H9 (cell line): Measurements from ENCODE around the gene CACHD1. TPM values are rescaled to one million over a fixed set of nuclear protein-coding genes. Genes with fewer than 3 reads are reported as not detected.

ENCODE experiments used
- DNase-seq: peaks from one replicate; pipeline ENCODE4 v3.0.0-alpha.2; 2017
- H2AFZ ChIP-seq: one replicate; pipeline ENCODE4 v1.6.1; 2013; ENCODE audit warnings: mild to moderate bottlenecking, low read length, control low read depth, moderate library complexity
- H2AK5ac ChIP-seq: 2 replicates; pipeline ENCODE4 v1.6.1; 2013; ENCODE audit warnings: low read length, control low read depth, mixed read lengths; ENCODE audit not compliant: insufficient read length
- H2BK120ac ChIP-seq: one replicate; pipeline ENCODE4 v1.6.1; 2013; ENCODE audit warnings: low read depth, mild to moderate bottlenecking, low read length, control low read depth, inconsistent platforms; ENCODE audit not compliant: poor library complexity, severe bottlenecking
- H2BK12ac ChIP-seq: 2 replicates; pipeline ENCODE4 v1.6.1; 2013; ENCODE audit warnings: low read length, control low read depth, mixed read lengths, low read depth; ENCODE audit not compliant: insufficient read length
- H2BK15ac ChIP-seq: 2 replicates; pipeline ENCODE4 v1.6.1; 2013; ENCODE audit warnings: low read depth, low read length, control low read depth
- H2BK20ac ChIP-seq: one replicate; pipeline ENCODE4 v1.6.1; 2013; ENCODE audit warnings: low read depth, mild to moderate bottlenecking, low read length, control low read depth, inconsistent platforms; ENCODE audit not compliant: poor library complexity, severe bottlenecking
- H2BK5ac ChIP-seq: 2 replicates; pipeline ENCODE4 v1.6.1; 2013; ENCODE audit warnings: low read length, control low read depth, mixed read lengths; ENCODE audit not compliant: insufficient read length
- H3K14ac ChIP-seq: 2 replicates; pipeline ENCODE4 v1.6.1; 2013; ENCODE audit warnings: low read length, control low read depth; ENCODE audit not compliant: insufficient read depth
- H3K18ac ChIP-seq: 2 replicates; pipeline ENCODE4 v1.6.1; 2013; ENCODE audit warnings: low read depth, mild to moderate bottlenecking, mixed read lengths, low read length, control low read depth; ENCODE audit not compliant: insufficient read length
- H3K23ac ChIP-seq: 2 replicates; pipeline ENCODE4 v1.6.1; 2013; ENCODE audit warnings: low read length, control low read depth, mixed read lengths, low read depth; ENCODE audit not compliant: insufficient read length
- H3K23me2 ChIP-seq: 2 replicates; pipeline ENCODE4 v1.6.1; 2013; ENCODE audit warnings: low read depth, mild to moderate bottlenecking, mixed read lengths, low read length, control low read depth; ENCODE audit not compliant: insufficient read length, poor library complexity, severe bottlenecking
- H3K27ac ChIP-seq: 2 replicates; pipeline ENCODE4 v1.5.1; 2013; ENCODE audit warnings: low read length, control low read depth, mixed read lengths, low read depth; ENCODE audit not compliant: insufficient read length
- H3K27me3 ChIP-seq: 2 replicates; pipeline ENCODE4 v1.6.1; 2013; ENCODE audit warnings: low read length, control low read depth, inconsistent platforms; ENCODE audit not compliant: insufficient read depth
- H3K4ac ChIP-seq: 2 replicates; pipeline ENCODE4 v1.6.1; 2013; ENCODE audit warnings: low read depth, mild to moderate bottlenecking, control low read depth, inconsistent platforms, low read length, moderate library complexity
- H3K4me1 ChIP-seq: 2 replicates; pipeline ENCODE4 v1.6.1; 2013; ENCODE audit warnings: low read length, control low read depth, inconsistent platforms; ENCODE audit not compliant: insufficient read depth
- H3K4me2 ChIP-seq: 2 replicates; pipeline ENCODE4 v1.6.1; 2013; ENCODE audit warnings: low read length, control low read depth, mixed read lengths; ENCODE audit not compliant: insufficient read length, insufficient read depth
- H3K56ac ChIP-seq: 2 replicates; pipeline ENCODE4 v1.6.1; 2013; ENCODE audit warnings: low read depth, mild to moderate bottlenecking, mixed read lengths, low read length, control low read depth; ENCODE audit not compliant: insufficient read length
- H3K79me1 ChIP-seq: 2 replicates; pipeline ENCODE4 v1.6.1; 2013; ENCODE audit warnings: low read depth, mild to moderate bottlenecking, moderate library complexity, low read length, control low read depth, inconsistent platforms; ENCODE audit not compliant: insufficient read depth, poor library complexity, severe bottlenecking
- H3K79me2 ChIP-seq: 2 replicates; pipeline ENCODE4 v1.6.1; 2013; ENCODE audit warnings: low read length, control low read depth, inconsistent platforms; ENCODE audit not compliant: insufficient read depth
- H3K9ac ChIP-seq: 2 replicates; pipeline ENCODE4 v1.6.1; 2013; ENCODE audit warnings: low read length, control low read depth, mixed read lengths; ENCODE audit not compliant: insufficient read length; ENCODE audit errors: extremely low read depth
- H3K9me3 ChIP-seq: one replicate; pipeline ENCODE4 v1.6.1; 2013; ENCODE audit warnings: low read depth, low read length, inconsistent platforms; ENCODE audit not compliant: control insufficient read depth
- H3T11ph ChIP-seq: one replicate; pipeline ENCODE4 v1.6.1; 2013; ENCODE audit warnings: mild to moderate bottlenecking, low read length, control low read depth, inconsistent platforms
- H4K20me1 ChIP-seq: one replicate; pipeline ENCODE4 v1.6.1; 2013; ENCODE audit not compliant: control insufficient read depth, insufficient read length, insufficient read depth
- H4K5ac ChIP-seq: 2 replicates; pipeline ENCODE4 v1.6.1; 2013; ENCODE audit warnings: low read depth, mild to moderate bottlenecking, mixed read lengths, low read length, control low read depth; ENCODE audit not compliant: insufficient read length
- H4K8ac ChIP-seq: replicated peaks from 2 replicates; pipeline ENCODE4 v1.6.1; 2013; ENCODE audit warnings: low read length, control low read depth, mixed read lengths, low read depth; ENCODE audit not compliant: insufficient read length
- H4K91ac ChIP-seq: 2 replicates; pipeline ENCODE4 v1.6.1; 2013; ENCODE audit warnings: low read depth, mild to moderate bottlenecking, moderate library complexity, mixed read lengths, low read length, control low read depth; ENCODE audit not compliant: insufficient read length
- H3K27ac Mint-ChIP-seq, 3 experiments: 2 replicates in 2 of 3; 3 replicates in 1 of 3; pipeline ENCODE4 v1.8.0; 2020 to 2021; ENCODE audit warnings: mixed read lengths in 3 of 3, mild to moderate bottlenecking in 1 of 3, moderate library complexity in 1 of 3
- H3K27me3 Mint-ChIP-seq: 2 replicates; pipeline ENCODE4 v1.8.0; 2021; ENCODE audit warnings: low read depth, mild to moderate bottlenecking, moderate library complexity, mixed read lengths
- H3K36me3 Mint-ChIP-seq, 3 experiments: 2 replicates in 2 of 3; 3 replicates in 1 of 3; pipeline ENCODE4 v1.8.0; 2020 to 2021; ENCODE audit warnings: low read depth in 3 of 3, mixed read lengths in 3 of 3; ENCODE audit not compliant: insufficient read depth in 1 of 3
- H3K4me1 Mint-ChIP-seq, 2 experiments: 2 replicates each; pipeline ENCODE4 v1.8.0; 2020; ENCODE audit warnings: mixed read lengths in 2 of 2
- H3K4me3 Mint-ChIP-seq, 2 experiments: 2 replicates in 1 of 2; 3 replicates in 1 of 2; pipeline ENCODE4 v1.8.0; 2020 to 2021; ENCODE audit warnings: mild to moderate bottlenecking in 2 of 2, mixed read lengths in 2 of 2, moderate library complexity in 1 of 2
- H3K9me3 Mint-ChIP-seq, 2 experiments: 2 replicates in 1 of 2; 3 replicates in 1 of 2; pipeline ENCODE4 v1.8.0; 2020; ENCODE audit warnings: mild to moderate bottlenecking in 2 of 2, mixed read lengths in 2 of 2, moderate library complexity in 1 of 2
- WGBS: extraction: QIAGEN DNeasy Blood & Tissue Kit; methylation state at CpG from one replicate; pipeline ENCODE4 v1.1.7; 2013; ENCODE audit warnings: missing lambda C conversion rate, low lambda C conversion rate, mixed read lengths; ENCODE audit not compliant: insufficient read length; ENCODE audit errors: extremely low coverage; 5-methylcytosine and 5-hydroxymethylcytosine counted together
- total RNA-seq: library from RNA; stranded (reverse); gene quantifications from 2 replicates; pipeline ENCODE4 v1.2.1, GENCODE V29; 2021
- TF ChIP-seq, protein P1 (sequence below): fragments of 200-600 bp; sonication (generic); conservative IDR thresholded peaks from 3 replicates; pipeline ENCODE4 v1.8.0; 2021; ENCODE audit warnings: antibody characterized with exemption, mild to moderate bottlenecking

The CACHD1 gene
- total RNA-seq, 1 experiment from 2014 or later, result 94.2 TPM

DNA sequence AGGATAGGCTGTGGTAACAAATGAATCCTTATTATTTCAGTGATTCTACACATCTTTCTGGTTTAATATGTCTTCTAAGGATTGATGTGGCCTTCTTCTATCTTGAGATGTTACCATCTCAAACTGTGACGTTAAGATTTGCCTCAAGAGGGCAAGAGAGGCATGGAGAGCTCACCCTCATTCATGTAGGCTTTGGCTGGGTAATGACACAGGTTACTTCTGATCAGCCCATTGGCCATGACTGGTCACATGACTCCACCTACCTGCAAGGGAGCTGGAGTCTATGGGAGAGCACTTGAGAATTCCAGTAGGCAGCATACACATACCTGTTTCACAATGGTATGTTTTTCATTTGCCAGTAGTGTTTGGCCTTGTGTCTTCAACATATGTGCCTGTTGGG lies 30.0 kb downstream of the CACHD1 start:
- H3T11ph ChIP-seq, result no peak overlapping the region
- Mint-ChIP-seq H3K4me1 (peaks cover 89 to 95% of the 10 kb centered on the region in 2 experiments), H3K36me3 (peaks cover 0 to 33% (median 32%) of the 10 kb centered on the region in 3 experiments; a peak in 5 of 7 replicates), H3K4me3 (no peak overlapping the region; a peak in 1 of 5 replicates), H3K9me3 (no peaks in the 10 kb centered on the region), H3K27me3 (no peaks in the 10 kb centered on the region), H3K27ac (no peak overlapping the region)
- no peak overlapping the region for H3K23ac ChIP-seq
- no peak overlapping the region for H3K18ac ChIP-seq
- H3K4me2 ChIP-seq, result no peak overlapping the region
- peaks cover 10% of the 10 kb centered on the region for H3K79me2 ChIP-seq
- no peak overlapping the region for H2AK5ac ChIP-seq
- H3K4ac ChIP-seq, result no peak overlapping the region
- H4K20me1 ChIP-seq, result no peaks in the 10 kb centered on the region
- H2AFZ ChIP-seq, result no peak overlapping the region
- no peak overlapping the region for H2BK20ac ChIP-seq
- WGBS, result no CpG with 5 or more reads among the region's 1 CpG
- no peak overlapping the region for H2BK5ac ChIP-seq
- H4K91ac ChIP-seq, result no peak overlapping the region
- TF ChIP-seq, protein P1, sequence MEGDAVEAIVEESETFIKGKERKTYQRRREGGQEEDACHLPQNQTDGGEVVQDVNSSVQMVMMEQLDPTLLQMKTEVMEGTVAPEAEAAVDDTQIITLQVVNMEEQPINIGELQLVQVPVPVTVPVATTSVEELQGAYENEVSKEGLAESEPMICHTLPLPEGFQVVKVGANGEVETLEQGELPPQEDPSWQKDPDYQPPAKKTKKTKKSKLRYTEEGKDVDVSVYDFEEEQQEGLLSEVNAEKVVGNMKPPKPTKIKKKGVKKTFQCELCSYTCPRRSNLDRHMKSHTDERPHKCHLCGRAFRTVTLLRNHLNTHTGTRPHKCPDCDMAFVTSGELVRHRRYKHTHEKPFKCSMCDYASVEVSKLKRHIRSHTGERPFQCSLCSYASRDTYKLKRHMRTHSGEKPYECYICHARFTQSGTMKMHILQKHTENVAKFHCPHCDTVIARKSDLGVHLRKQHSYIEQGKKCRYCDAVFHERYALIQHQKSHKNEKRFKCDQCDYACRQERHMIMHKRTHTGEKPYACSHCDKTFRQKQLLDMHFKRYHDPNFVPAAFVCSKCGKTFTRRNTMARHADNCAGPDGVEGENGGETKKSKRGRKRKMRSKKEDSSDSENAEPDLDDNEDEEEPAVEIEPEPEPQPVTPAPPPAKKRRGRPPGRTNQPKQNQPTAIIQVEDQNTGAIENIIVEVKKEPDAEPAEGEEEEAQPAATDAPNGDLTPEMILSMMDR, result peak; percentile 44; the same call in 2 of the 3 replicates
- DNase-seq, result peak; percentile 66
- H4K8ac ChIP-seq, result no peak overlapping the region
- H3K23me2 ChIP-seq, result peaks cover 3% of the 10 kb centered on the region
- H2BK12ac ChIP-seq, result no peak overlapping the region
- no peak overlapping the region for H4K5ac ChIP-seq
- no peak overlapping the region for H3K56ac ChIP-seq
- H3K14ac ChIP-seq, result no peak overlapping the region
- H3K27ac ChIP-seq, result no peak overlapping the region
- H3K9me3 ChIP-seq, result no peaks in the 10 kb centered on the region
- H3K4me1 ChIP-seq, result peaks cover 23% of the 10 kb centered on the region
- H2BK15ac ChIP-seq, result no peak overlapping the region
- H2BK120ac ChIP-seq, result no peak overlapping the region
- H3K9ac ChIP-seq, result no peak overlapping the region
- no peaks in the 10 kb centered on the region; the same call in 1 of the 2 replicates for H3K27me3 ChIP-seq
- H3K79me1 ChIP-seq, result peaks cover 8% of the 10 kb centered on the region
